ENCODE measurements around the gene SCNN1B. TPM values are rescaled to one million over a fixed set of nuclear protein-coding genes. Genes with fewer than 3 reads are reported as not detected.
"Not testable (repeated sequence)": the region's sequence is repeated elsewhere in the genome, so short reads cannot be mapped to it uniquely, and the experiment has no call there.

SCNN1B gene
- total and polyA plus RNA-seq, 11 donors, result 0.15 to 1.1 (median 0.34) TPM; not detected in 6

DNA sequence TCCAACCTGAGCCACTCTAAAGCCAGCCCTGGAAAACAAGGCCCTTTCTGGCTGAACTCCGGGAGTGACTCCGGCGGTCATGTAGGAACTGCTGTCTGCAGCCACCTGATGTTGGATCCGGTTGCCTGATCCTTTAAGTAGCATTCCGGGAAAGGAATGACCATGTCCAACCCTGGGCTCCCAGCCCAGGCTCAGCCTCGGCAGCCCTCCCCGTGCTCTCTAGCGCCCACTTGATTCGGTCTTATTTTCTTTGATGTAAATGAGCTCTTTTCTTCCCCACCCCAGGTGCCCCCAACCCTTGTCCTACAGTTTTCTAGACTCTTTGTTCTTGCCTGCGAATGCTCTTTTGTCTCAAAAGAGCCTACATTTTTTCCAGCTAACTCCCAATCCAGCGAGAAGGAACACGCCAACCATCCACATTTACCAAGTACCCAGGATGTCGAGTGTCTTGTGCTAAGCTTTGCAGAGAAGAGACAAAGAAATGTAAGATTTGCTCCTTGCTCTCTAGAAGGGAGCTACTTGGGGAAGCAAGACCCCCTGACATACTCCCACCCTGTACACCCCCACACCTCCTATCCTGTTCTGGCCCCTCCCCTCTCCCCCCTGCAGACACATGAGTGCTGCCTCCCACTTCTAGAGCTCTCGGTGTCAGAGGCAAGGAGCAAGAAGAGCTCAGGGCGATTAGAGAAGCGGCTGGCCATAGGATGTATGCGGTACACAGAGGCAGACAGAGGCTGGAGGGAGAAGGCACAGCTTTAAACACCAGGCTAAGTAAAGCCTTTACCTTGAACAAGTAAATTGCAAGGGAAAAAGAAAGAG lies 97.1 kb downstream of the SCNN1B start:
- H3K4me1 ChIP-seq, result peaks cover 0 to 17% (median 5%) of the 10 kb centered on the region in 12 donors
- ATAC-seq, result peak; percentile 83 to 94 (median 86)
- H3K27ac ChIP-seq, result peak overlapping the region in 9 of 12 donors; percentile 34 to 73 (median 50)
- no peaks in the 10 kb centered on the region for H3K9me3 ChIP-seq
- intact Hi-C loops (cut with DNase I), result loop anchor here in 1 of 10 donors (10.0 kb wide), 1 partner anchor 56 kb away; the partner anchor contains the start of gene COG7
- no peaks in the 10 kb centered on the region for H3K27me3 ChIP-seq
- no peak overlapping the region for H3K4me3 ChIP-seq
- DNase-seq, result peak in 4 of 5 donors; percentile 33 to 63 (median 54)
- WGBS, 4 donors, result 58 to 67% (median 64%) methylated on average over 17 of the region's 17 CpGs
- no peak for TF ChIP-seq POLR2A (IDR thresholded peaks at IDR 0.05)
- TF ChIP-seq, protein P1, sequence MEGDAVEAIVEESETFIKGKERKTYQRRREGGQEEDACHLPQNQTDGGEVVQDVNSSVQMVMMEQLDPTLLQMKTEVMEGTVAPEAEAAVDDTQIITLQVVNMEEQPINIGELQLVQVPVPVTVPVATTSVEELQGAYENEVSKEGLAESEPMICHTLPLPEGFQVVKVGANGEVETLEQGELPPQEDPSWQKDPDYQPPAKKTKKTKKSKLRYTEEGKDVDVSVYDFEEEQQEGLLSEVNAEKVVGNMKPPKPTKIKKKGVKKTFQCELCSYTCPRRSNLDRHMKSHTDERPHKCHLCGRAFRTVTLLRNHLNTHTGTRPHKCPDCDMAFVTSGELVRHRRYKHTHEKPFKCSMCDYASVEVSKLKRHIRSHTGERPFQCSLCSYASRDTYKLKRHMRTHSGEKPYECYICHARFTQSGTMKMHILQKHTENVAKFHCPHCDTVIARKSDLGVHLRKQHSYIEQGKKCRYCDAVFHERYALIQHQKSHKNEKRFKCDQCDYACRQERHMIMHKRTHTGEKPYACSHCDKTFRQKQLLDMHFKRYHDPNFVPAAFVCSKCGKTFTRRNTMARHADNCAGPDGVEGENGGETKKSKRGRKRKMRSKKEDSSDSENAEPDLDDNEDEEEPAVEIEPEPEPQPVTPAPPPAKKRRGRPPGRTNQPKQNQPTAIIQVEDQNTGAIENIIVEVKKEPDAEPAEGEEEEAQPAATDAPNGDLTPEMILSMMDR (IDR thresholded peaks at IDR 0.05), result peak in 6 of 12 donors; percentile 11 to 40 (median 26)
- peaks cover 0 to 99% (median 78%) of the 10 kb centered on the region in 9 donors for H3K36me3 ChIP-seq

DNA sequence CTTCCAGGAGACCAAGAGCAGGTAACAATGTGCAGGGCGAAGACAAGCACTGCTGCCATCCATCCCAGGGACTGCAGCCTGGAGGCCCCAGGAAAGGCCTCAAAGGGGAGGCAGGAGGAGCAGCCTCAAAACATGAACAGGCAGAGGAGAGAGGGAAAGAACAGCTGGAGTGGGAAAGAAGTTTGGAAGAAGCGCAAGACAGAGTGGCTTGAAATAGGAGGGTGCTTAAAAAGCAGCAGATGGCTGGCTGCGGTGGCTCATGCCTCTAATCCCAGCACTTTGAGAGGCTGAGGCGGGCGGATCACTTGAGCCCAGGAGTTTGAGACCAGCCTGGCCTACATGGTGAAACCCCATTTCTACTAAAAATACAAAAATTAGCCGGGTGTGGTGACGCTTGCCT lies 98.3 kb downstream of the SCNN1B start:
- not testable (repeated sequence) for H3K27ac ChIP-seq, H3K27me3 ChIP-seq, H3K4me3 ChIP-seq, H3K9me3 ChIP-seq, DNase-seq, ATAC-seq
- peaks cover 0 to 15% (median 2%) of the 10 kb centered on the region in 12 donors for H3K4me1 ChIP-seq
- H3K36me3 ChIP-seq, result peaks cover 0 to 100% (median 89%) of the 10 kb centered on the region in 9 donors
- 93 to 96% (median 94%) methylated on average over 7 of the region's 7 CpGs for WGBS, 4 donors
- intact Hi-C loops (cut with DNase I), result loop anchor here in 1 of 10 donors (10.0 kb wide), 1 partner anchor 216 kb away; the partner anchor contains the start of gene SCNN1G

DNA sequence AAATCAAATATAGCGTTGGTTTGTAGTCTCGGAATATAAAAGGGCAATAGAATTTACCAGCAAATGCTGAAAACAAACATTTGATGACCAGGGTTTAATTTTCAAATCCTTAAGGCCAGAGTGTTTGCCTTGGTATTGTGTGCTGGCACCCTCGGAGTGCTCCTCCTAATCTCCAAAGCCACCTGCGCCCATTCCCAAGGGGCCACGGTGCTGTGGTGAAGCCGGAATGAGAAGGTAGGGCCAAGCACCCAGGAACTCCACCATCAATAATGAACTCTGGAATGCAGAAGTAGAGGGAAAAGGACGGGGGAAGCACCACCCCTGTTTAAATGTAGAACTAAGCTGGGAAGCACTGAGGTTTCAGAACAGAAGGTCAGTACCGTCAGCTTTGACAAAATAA lies 99.0 kb downstream of the SCNN1B start:
- H3K36me3 ChIP-seq, result peaks cover 0 to 100% (median 91%) of the 10 kb centered on the region in 9 donors
- no peak for TF ChIP-seq POLR2A (IDR thresholded peaks at IDR 0.05)
- TF ChIP-seq, protein P1 (IDR thresholded peaks at IDR 0.05), result no peak
- H3K27me3 ChIP-seq, result no peaks in the 10 kb centered on the region
- WGBS, 4 donors, result 92 to 96% (median 95%) methylated on average over 8 of the region's 8 CpGs
- H3K9me3 ChIP-seq, result no peaks in the 10 kb centered on the region
- H3K4me3 ChIP-seq, result no peak overlapping the region
- ATAC-seq (no peak), DNase-seq (no peak)
- intact Hi-C loops (cut with DNase I), result loop anchor here in 1 of 10 donors (10.0 kb wide), 1 partner anchor 216 kb away; the partner anchor contains the start of gene SCNN1G
- no peak overlapping the region for H3K27ac ChIP-seq
- peaks cover 0 to 15% (median 2%) of the 10 kb centered on the region in 12 donors for H3K4me1 ChIP-seq

DNA sequence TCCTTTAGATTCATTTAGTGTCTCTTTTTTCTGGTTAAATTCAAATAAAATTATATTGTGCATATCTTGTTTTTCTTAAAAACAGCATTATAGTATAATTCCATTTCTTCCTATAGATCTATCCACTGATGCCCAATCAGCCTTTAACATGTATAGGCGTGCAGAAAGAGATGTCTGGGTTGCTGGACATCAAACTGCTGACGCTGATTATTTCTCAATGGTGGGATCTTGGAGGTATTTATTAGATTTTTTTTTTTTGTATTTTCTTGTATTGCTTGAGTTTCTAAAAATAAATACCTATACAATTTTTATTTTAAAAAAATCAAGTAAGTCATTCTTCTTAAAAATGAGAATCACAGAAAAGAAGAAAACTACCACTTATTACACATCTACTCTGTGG lies 100.0 kb downstream of the SCNN1B start:
- 99% methylated on average over 2 of the region's 2 CpGs for WGBS, 4 donors
- peaks cover 0 to 15% (median 2%) of the 10 kb centered on the region in 12 donors for H3K4me1 ChIP-seq
- intact Hi-C loops (cut with DNase I), result loop anchor here in 1 of 10 donors (10.0 kb wide), 1 partner anchor 217 kb away; the partner anchor contains the start of gene SCNN1G
- H3K27ac ChIP-seq, result no peak overlapping the region
- DNase-seq, result no peak
- TF ChIP-seq POLR2A (IDR thresholded peaks at IDR 0.05), result no peak
- TF ChIP-seq, protein P1 (IDR thresholded peaks at IDR 0.05), result no peak
- no peak for ATAC-seq
- no peaks in the 10 kb centered on the region for H3K9me3 ChIP-seq
- no peak overlapping the region for H3K4me3 ChIP-seq
- H3K27me3 ChIP-seq, result no peaks in the 10 kb centered on the region
- H3K36me3 ChIP-seq, result peaks cover 0 to 100% (median 91%) of the 10 kb centered on the region in 9 donors
